ENCODE data around the gene INPP5A.

DNA sequence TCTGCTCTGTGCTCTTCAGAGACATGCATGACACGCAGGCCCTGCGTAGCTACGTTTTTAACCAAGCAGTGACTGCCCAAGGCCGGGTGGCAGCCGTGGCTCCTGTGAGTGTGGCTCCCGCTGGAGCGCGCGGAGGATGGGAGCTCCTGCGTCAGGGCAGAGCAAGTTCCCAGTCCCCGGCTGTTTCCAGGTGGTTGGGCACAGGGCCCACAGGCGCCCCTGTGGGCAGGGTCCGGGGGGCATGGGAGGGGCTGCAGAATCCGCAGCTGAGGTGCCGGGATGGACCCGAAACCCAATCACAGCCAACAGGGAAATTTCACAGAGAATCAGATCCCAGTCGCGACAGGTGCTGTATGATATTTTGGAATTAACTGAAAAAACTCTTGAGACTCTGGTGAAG lies 238.6 kb downstream of the INPP5A start:
- TF ChIP-seq, protein P1, sequence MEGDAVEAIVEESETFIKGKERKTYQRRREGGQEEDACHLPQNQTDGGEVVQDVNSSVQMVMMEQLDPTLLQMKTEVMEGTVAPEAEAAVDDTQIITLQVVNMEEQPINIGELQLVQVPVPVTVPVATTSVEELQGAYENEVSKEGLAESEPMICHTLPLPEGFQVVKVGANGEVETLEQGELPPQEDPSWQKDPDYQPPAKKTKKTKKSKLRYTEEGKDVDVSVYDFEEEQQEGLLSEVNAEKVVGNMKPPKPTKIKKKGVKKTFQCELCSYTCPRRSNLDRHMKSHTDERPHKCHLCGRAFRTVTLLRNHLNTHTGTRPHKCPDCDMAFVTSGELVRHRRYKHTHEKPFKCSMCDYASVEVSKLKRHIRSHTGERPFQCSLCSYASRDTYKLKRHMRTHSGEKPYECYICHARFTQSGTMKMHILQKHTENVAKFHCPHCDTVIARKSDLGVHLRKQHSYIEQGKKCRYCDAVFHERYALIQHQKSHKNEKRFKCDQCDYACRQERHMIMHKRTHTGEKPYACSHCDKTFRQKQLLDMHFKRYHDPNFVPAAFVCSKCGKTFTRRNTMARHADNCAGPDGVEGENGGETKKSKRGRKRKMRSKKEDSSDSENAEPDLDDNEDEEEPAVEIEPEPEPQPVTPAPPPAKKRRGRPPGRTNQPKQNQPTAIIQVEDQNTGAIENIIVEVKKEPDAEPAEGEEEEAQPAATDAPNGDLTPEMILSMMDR (IDR thresholded peaks at IDR 0.05), result no peak
- TF ChIP-seq POLR2A (IDR thresholded peaks at IDR 0.05), result no peak
